ENCODE results near the gene EMILIN3. TPM values are rescaled to one million over a fixed set of nuclear protein-coding genes. Genes with fewer than 3 reads are reported as not detected.

Gene EMILIN3
- total and polyA plus RNA-seq, 10 donors: 0.03 to 0.32 (median 0.07) TPM; not detected in 7

DNA sequence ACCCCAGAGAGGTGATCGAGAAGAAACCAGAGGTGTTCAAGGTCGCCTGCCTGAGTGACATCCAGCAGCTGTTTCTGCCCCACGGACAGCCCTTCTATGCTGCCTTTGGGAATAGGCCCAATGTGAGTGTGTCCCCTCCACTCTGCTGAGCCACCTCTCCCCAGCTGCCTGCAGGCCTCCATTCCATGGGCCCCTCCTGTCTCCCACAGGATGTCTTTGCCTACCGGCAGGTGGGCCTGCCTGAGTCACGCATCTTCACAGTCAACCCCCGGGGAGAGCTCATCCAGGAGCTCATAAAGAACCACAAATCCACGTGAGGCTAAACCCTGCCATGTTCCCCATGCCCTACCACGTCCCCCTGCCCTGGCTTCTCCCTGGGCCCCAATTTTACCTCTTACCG lies 8.4 kb downstream of the EMILIN3 start:
- intact Hi-C loops (cut with DNase I; ENCODE audit: low total_unique reads): no loop called here
- DNase-seq: no peak
- WGBS, 5 donors: 84 to 93% (median 90%) methylated on average over 6 to 9 of the region's 9 CpGs
- Histone ChIP-seq H3K4me3 (no peak overlapping the region), H3K27ac (no peak overlapping the region), H3K36me3 (peaks cover 0 to 11% (median 0%) of the 10 kb centered on the region in 6 donors), H3K4me1 (no peaks in the 10 kb centered on the region), H3K27me3 (replicated peaks in 1 of 7) (no peaks in the 10 kb centered on the region), H3K9me3 (no peaks in the 10 kb centered on the region)
- TF ChIP-seq POLR2AphosphoS5 (IDR thresholded peaks at IDR 0.05) (no peak), CTCF (IDR thresholded peaks at IDR 0.05 in 8 of 11, conservative IDR thresholded peaks at IDR 0.05 in 3 of 11) (no peak), POLR2A (IDR thresholded peaks at IDR 0.05) (no peak)

DNA sequence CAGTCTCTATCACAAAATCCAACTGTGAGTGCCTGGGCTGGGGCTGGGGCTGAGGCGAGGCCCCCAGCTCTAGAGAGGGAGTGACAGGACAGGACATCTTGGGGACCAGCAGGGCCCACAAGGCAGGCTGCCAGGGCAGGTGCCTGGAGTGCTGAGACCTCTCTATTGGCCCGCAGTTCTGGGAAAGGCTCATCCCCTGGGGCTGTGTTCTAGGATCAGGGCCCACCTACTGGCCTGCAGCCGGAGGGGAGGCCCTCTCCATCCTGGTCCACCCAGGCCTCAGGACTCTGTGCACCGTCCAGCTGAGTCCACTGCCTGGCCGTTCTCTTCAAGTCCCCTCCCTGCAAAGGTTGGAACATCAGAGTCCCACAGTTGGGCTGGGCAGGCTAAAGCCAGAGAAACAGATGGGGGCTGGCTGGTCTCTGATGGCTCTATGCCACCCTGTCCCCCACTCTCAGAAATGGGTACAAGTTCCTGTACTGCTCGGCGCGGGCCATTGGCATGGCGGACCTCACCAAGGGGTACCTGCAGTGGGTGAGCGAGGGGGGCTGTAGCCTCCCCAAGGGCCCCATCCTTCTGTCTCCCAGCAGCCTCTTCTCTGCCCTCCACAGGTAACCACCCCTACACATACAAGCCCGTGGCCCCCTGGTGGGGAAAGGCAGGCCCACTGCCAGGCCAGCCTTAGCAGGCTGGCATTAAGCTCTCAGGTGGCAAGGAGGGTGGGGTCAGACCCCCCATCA lies 9.0 kb downstream of the EMILIN3 start:
- no peaks in the 10 kb centered on the region for H3K27me3 ChIP-seq (replicated peaks in 1 of 7)
- H3K4me1 ChIP-seq: no peaks in the 10 kb centered on the region
- TF ChIP-seq POLR2A (IDR thresholded peaks at IDR 0.05) (no peak), CTCF (IDR thresholded peaks at IDR 0.05 in 8 of 11, conservative IDR thresholded peaks at IDR 0.05 in 3 of 11) (no peak), POLR2AphosphoS5 (IDR thresholded peaks at IDR 0.05) (no peak)
- no peak for DNase-seq
- intact Hi-C loops (cut with DNase I; ENCODE audit: low total_unique reads): no loop called here
- peaks cover 0 to 11% (median 0%) of the 10 kb centered on the region in 6 donors for H3K36me3 ChIP-seq
- WGBS, 5 donors: 81 to 93% (median 87%) methylated on average over 4 to 11 of the region's 11 CpGs
- no peak overlapping the region for H3K4me3 ChIP-seq
- no peak overlapping the region for H3K27ac ChIP-seq
- no peaks in the 10 kb centered on the region for H3K9me3 ChIP-seq

- Histone ChIP-seq H3K27me3 (replicated peaks in 1 of 7) (no peaks in the 10 kb centered on the region), H3K36me3 (peaks cover 0 to 14% (median 0%) of the 10 kb centered on the region in 6 donors), H3K4me1 (no peaks in the 10 kb centered on the region), H3K9me3 (no peaks in the 10 kb centered on the region), H3K27ac (no peak overlapping the region), H3K4me3 (no peak overlapping the region)
- intact Hi-C loops (cut with DNase I; ENCODE audit: low total_unique reads): no loop called here
- 83 to 90% (median 89%) methylated on average over 8 to 13 of the region's 13 CpGs for WGBS, 5 donors
- no peak for DNase-seq
- TF ChIP-seq POLR2A (IDR thresholded peaks at IDR 0.05) (no peak), CTCF (IDR thresholded peaks at IDR 0.05 in 8 of 11, conservative IDR thresholded peaks at IDR 0.05 in 3 of 11) (no peak), POLR2AphosphoS5 (IDR thresholded peaks at IDR 0.05) (no peak)
Measured at GRCh38 chr20:41356951-41357350, 9.7 kb downstream of the EMILIN3 start.

DNA sequence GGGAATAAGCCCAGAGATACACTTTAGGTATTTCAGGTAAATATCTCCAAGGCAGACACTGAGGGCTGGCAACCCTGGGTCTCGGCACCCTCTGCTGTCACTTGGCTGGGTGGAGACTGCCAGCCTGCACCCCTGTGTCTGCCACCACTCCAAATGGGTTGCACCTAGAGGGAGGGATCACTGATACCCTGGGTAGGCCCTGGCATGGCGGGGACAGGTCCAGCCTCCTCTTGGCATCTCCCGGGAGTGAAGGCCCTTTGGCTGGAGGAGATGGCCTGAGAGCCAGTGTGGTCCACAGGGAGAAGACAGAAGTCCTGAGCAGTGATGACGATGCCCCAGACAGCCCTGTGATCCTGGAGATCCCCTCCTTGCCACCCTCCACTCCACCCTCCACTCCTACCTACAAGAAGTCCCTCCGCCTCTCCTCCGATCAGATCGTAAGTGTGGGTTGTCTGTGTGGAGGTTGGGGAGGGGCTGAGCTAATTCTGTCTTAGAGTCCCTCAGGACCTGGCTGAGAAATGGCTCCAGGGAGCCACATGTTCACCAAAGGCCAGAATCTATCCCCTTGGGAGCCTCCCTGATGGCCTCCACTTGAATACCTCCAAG lies 10.9 kb downstream of the EMILIN3 start:
- 89 to 97% (median 93%) methylated on average over 5 to 7 of the region's 7 CpGs for WGBS, 5 donors
- H3K4me1 ChIP-seq: no peaks in the 10 kb centered on the region
- peaks cover 0 to 18% (median 0%) of the 10 kb centered on the region in 6 donors for H3K36me3 ChIP-seq
- H3K4me3 ChIP-seq: no peak overlapping the region
- no peak for DNase-seq
- TF ChIP-seq POLR2AphosphoS5 (IDR thresholded peaks at IDR 0.05) (no peak), CTCF (IDR thresholded peaks at IDR 0.05 in 8 of 11, conservative IDR thresholded peaks at IDR 0.05 in 3 of 11) (no peak), POLR2A (IDR thresholded peaks at IDR 0.05) (no peak)
- H3K27ac ChIP-seq: no peak overlapping the region
- intact Hi-C loops (cut with DNase I; ENCODE audit: low total_unique reads): no loop called here
- H3K9me3 ChIP-seq: no peaks in the 10 kb centered on the region
- no peaks in the 10 kb centered on the region for H3K27me3 ChIP-seq (replicated peaks in 1 of 7)
